GM10248 (cell line): ENCODE measurements around the gene GPR176.
A peak's percentile ranks its signal among the peaks of the same experiment; 100 is the strongest.
"Not testable (repeated sequence)": the region's sequence is repeated elsewhere in the genome, so short reads cannot be mapped to it uniquely, and the experiment has no call there.

ENCODE experiments used
- CTCF ChIA-PET: fragments of 300-600 bp; sonication (Branson Sonifier 250); formaldehyde crosslinking; extraction: SDS; loops from one replicate; lab custom pipeline; 2021; ENCODE audit warnings: antibody characterized with exemption; lab: Yijun Ruan, JAX
- POLR2A ChIA-PET: fragments of 350-650 bp; sonication (Branson Sonifier 250); formaldehyde crosslinking; extraction: SDS; loops from one replicate; lab custom pipeline; 2020; ENCODE audit warnings: antibody characterized with exemption; lab: Yijun Ruan, JAX
- DNase-seq: peaks from one replicate; pipeline ENCODE4 v3.0.0; 2012; ENCODE audit errors: extremely low spot score
- TF ChIP-seq, protein P1 (sequence below): IDR thresholded peaks from 2 replicates; pipeline ENCODE4 v1.5.1; 2012; ENCODE audit warnings: mild to moderate bottlenecking, low read depth; ENCODE audit errors: extremely low read depth, missing control alignments, control extremely low read depth

The GPR176 gene

DNA sequence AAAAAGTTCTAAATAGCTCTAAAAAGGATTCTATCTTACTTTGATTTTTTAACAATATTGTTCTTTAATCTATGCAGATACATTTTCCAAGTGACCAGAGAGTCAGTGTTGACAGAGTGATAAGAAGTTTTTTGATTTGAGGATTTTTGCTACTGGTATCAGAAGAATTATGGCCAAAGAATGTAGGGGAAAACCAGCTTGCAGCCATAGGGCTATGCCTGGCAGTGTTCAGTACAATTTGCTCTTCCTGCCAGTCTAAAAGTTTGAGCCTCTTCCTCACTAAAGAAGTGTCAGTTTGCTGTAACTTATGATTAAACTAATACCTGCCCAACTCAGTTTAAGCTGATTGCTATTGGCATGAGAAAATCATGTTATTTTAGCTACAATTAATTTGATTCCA is 102.2 kb downstream of the GPR176 start:
- TF ChIP-seq, protein P1, sequence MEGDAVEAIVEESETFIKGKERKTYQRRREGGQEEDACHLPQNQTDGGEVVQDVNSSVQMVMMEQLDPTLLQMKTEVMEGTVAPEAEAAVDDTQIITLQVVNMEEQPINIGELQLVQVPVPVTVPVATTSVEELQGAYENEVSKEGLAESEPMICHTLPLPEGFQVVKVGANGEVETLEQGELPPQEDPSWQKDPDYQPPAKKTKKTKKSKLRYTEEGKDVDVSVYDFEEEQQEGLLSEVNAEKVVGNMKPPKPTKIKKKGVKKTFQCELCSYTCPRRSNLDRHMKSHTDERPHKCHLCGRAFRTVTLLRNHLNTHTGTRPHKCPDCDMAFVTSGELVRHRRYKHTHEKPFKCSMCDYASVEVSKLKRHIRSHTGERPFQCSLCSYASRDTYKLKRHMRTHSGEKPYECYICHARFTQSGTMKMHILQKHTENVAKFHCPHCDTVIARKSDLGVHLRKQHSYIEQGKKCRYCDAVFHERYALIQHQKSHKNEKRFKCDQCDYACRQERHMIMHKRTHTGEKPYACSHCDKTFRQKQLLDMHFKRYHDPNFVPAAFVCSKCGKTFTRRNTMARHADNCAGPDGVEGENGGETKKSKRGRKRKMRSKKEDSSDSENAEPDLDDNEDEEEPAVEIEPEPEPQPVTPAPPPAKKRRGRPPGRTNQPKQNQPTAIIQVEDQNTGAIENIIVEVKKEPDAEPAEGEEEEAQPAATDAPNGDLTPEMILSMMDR = no peak
- ChIA-PET POLR2A (no interaction called here), CTCF (interaction anchor here (0.8 to 2.4 kb wide), 4 partner anchors 9 to 457 kb away, joined by 3 to 7 read pairs (median 4); no protein-coding TSS in a partner anchor)
- DNase-seq = no peak

DNA sequence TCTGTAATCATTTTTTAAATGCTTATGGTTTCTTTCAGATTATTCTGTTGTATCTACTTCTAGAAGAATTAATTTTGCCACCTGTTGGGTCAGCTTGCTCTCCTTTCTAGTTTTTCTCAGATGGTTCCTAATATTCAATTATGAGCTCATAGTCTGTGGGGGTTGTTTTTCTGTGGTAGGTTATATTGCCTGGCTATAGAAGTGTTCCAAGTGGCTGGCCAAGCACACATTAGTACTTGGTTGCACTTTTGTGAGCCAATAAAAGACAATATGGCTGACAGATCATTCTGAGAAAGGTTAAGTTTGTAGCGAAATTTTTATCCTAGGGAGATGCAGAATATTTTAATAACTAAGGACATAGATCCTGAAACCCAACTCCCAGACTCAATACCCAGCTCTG is 105.6 kb downstream of the GPR176 start:
- TF ChIP-seq, protein P1 = no peak
- POLR2A ChIA-PET = no interaction called here
- CTCF ChIA-PET = interaction anchor here (0.9 to 1.7 kb wide), 2 partner anchors 8 to 18 kb away, joined by 3 to 4 read pairs; no protein-coding TSS in a partner anchor
- DNase-seq = no peak

DNA sequence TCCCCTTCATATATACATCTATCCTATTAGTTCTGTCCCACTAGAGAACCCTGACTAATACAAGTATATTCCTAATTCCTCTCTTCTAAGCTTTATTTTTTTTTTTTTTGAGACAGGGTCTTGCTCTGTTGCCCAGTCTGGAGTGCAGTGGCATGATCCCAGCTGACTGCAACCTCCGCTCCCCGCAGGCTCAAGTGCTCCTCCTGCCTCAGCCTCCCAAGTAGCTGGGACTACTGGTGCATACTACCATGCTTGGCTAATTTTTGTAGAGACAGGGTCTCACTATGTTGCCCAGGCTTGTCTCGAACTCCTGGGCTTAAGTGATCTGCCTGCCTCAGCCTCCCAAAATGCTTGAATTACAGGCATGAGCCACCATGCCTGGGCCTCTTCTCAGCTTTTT is 107.4 kb downstream of the GPR176 start:
- DNase-seq, POLR2A ChIA-PET, CTCF ChIA-PET: not testable (repeated sequence)

DNA sequence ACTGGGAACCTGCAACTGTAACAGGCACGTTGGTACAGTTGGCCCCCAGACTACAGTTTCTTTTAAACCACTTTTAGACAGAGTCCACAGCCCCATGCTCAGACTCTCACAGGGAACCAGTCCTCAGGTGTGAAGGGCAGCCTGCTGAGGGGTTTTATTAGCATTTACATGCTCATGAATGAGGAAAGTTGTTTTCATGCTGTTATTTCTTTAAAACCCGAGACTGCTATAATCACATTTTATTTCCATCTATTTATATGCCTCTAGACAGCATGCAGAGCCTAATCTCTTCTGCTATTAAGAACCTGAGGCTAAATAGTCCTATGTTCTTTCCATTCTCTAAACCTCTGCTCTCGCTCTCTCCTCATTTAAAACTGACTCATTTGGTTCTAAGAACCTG is 111.2 kb downstream of the GPR176 start:
- no peak for DNase-seq
- TF ChIP-seq, protein P1 = no peak
- ChIA-PET POLR2A (no interaction called here), CTCF (no interaction called here)

DNA sequence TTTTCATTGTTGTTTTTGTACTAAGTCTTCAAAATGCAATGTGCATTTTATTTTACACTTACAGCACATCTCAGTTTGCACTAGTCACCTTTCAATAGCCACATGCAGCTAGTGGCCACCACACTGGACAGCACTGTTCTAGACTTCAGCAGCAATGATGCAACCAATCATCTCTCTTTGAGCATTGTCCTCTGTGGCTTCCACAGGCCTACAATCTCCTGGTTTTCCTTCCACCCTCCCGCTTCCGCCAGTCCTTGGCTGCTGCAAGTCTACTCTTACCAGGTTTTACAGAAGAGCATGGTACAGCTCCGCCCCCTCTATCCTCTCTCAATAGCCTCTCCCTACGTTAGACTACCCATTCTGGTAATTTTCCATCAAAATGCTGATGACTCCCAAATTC is 112.3 kb downstream of the GPR176 start:
- TF ChIP-seq, protein P1 = no peak
- CTCF ChIA-PET = interaction anchor here (1.5 kb wide), 1 partner anchor 51 kb away, joined by 3 read pairs; no protein-coding TSS in a partner anchor
- POLR2A ChIA-PET = no interaction called here
- DNase-seq = no peak

DNA sequence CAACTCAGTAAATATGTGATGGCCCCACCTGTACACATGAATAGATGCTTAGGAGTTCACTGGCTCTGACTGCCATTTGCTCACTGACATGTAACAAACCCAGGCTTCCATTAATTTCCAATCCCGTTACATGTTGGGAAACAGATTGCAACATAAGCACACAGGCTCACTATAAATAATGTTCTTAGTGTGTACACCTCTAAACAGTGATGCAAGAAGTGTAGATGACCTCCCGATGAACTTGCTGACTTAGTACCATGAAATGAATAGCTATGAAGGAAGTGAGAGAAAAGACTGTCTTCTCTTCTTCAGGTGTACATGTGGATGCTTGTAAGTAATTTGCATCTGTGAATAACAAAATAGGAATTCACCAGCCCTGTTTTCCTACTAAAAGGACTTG is 116.0 kb downstream of the GPR176 start:
- TF ChIP-seq, protein P1 = no peak
- POLR2A ChIA-PET = no interaction called here
- peak; percentile 31 for DNase-seq
- CTCF ChIA-PET = interaction anchor here (2.8 kb wide), 1 partner anchor 16 kb away, joined by 9 read pairs; no protein-coding TSS in a partner anchor

DNA sequence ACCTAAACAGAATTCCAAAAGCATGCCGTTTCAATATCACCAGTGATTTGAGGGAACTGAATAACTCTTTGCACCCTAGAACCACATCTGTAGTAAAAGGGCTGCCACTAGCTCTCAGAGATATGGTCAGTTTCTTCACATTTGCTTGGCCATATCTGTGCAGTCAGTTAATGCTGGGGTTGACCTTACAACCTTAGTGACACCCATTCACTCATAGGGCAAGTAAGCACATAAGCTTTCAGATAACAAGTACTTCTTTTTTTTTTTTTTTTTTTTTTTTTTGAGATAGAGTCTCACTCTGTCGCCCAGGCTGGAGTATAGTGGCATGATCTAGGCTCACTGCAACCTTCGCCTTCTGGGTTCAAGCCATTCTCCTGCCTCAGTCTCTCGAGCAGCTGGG is 117.0 kb downstream of the GPR176 start:
- no peak for DNase-seq
- CTCF ChIA-PET = interaction anchor here (1.3 to 2.8 kb wide), 4 partner anchors 15 to 85 kb away, joined by 3 to 9 read pairs (median 6); no protein-coding TSS in a partner anchor
- POLR2A ChIA-PET = no interaction called here
- TF ChIP-seq, protein P1 = no peak
